ENCODE results near the gene GOLT1A.

- TF ChIP-seq POLR2A (IDR thresholded peaks at IDR 0.05) (no peak), CTCF (IDR thresholded peaks at IDR 0.05) (no peak)
Measured at GRCh38 chr1:204205486-204205885, 8.3 kb downstream of the GOLT1A start.
